GM12865 (cell line): Measurements from ENCODE around the gene TMEM253.

Source experiments
- DNase-seq: peaks from one replicate; pipeline ENCODE4 v3.0.0; 2010; ENCODE audit warnings: low read depth
- H3K4me3 ChIP-seq: 2 replicates; pipeline ENCODE4 v1.5.1; 2011; ENCODE audit warnings: mild to moderate bottlenecking, low read depth, low read length, control low read depth
- CTCF ChIP-seq: IDR thresholded peaks from 2 replicates; pipeline ENCODE4 v1.5.1; 2011; ENCODE audit warnings: low read length, control low read depth, low read depth, inconsistent platforms; ENCODE audit not compliant: insufficient read depth; ENCODE audit errors: missing control alignments

The TMEM253 gene

GRCh38 chr14:21090194-21090939, 10.5 kb upstream of the TMEM253 start:
- no peak overlapping the region for H3K4me3 ChIP-seq
- no peak for DNase-seq
- TF ChIP-seq CTCF, result peak; percentile 30

- no peak overlapping the region for H3K4me3 ChIP-seq
- no peak for DNase-seq
- TF ChIP-seq CTCF, result no peak
Measured at GRCh38 chr14:21090940-21091663, 9.8 kb upstream of the TMEM253 start.

- no peak for DNase-seq
- TF ChIP-seq CTCF, result no peak
- no peak overlapping the region for H3K4me3 ChIP-seq
Measured at GRCh38 chr14:21091821-21092272, 9.0 kb upstream of the TMEM253 start.

GRCh38 chr14:21092273-21093011, 8.4 kb upstream of the TMEM253 start:
- peak; percentile 91 for DNase-seq
- H3K4me3 ChIP-seq, result no peak overlapping the region
- TF ChIP-seq CTCF, result peak; percentile 100

- DNase-seq, result no peak
- H3K4me3 ChIP-seq, result no peak overlapping the region
- no peak for TF ChIP-seq CTCF
Measured at GRCh38 chr14:21093018-21093417, 7.8 kb upstream of the TMEM253 start.

- no peak overlapping the region for H3K4me3 ChIP-seq
- DNase-seq, result no peak
- no peak for TF ChIP-seq CTCF
Measured at GRCh38 chr14:21093769-21094681, 6.8 kb upstream of the TMEM253 start.
